B cell (primary cell): Measurements from ENCODE around the gene UNC5A. TPM values are rescaled to one million over a fixed set of nuclear protein-coding genes. Genes with fewer than 3 reads are reported as not detected.

Source experiments
- ATAC-seq: fragments of 200-7000 bp; cut with Tn5 transposase; one replicate; pipeline ENCODE4 v1.10.0; 2021; ENCODE audit warnings: low read depth, mild to moderate bottlenecking, moderate number of reproducible peaks, moderate library complexity
- CTCF ChIA-PET: fragments of 350-600 bp; sonication (Branson Sonifier 250); formaldehyde crosslinking; loops from one replicate; lab custom pipeline; 2021; ENCODE audit warnings: antibody characterized with exemption, inconsistent platforms; lab: Charles Lee
- POLR2A ChIA-PET: fragments of 350-600 bp; sonication (Branson Sonifier 250); formaldehyde crosslinking; loops from one replicate; lab custom pipeline; 2021; ENCODE audit warnings: antibody characterized with exemption; lab: Charles Lee
- DNase-seq: peaks from one replicate; pipeline ENCODE4 v3.0.0; 2013
- H2AFZ ChIP-seq: 2 replicates; pipeline ENCODE4 v1.6.1; 2012; ENCODE audit warnings: mild to moderate bottlenecking, low read depth, low read length; ENCODE audit not compliant: insufficient read depth, poor library complexity, severe bottlenecking
- H3K27ac ChIP-seq, 2 donors: 1 replicate in 1 of 2; 2 replicates in 1 of 2; pipeline ENCODE4 v1.5.1; 2012 to 2013; ENCODE audit warnings: low read length in 2 of 2, mild to moderate bottlenecking in 2 of 2, moderate library complexity in 1 of 2
- H3K27me3 ChIP-seq, 4 experiments: fragments of 200-600 bp in 1 of 4; sonication (generic) in 1 of 4; replicated peaks in 1 of 4; 1 replicate in 2 of 4; 2 replicates in 2 of 4; pipeline versions ENCODE4 v1.6.1 to v1.7.0; 2013 to 2016; ENCODE audit warnings: low read length in 3 of 4, mild to moderate bottlenecking in 2 of 4, mixed read lengths in 1 of 4, moderate library complexity in 1 of 4; ENCODE audit not compliant: insufficient read depth in 4 of 4, control insufficient read depth in 3 of 4; ENCODE audit errors: control extremely low read depth in 1 of 4
- H3K36me3 ChIP-seq, 2 experiments: replicated peaks in 1 of 2; 1 replicate in 1 of 2; 2 replicates in 1 of 2; pipeline versions ENCODE4 v1.6.1 to v1.7.1; 2013; ENCODE audit warnings: low read length in 1 of 2; ENCODE audit not compliant: insufficient read depth in 2 of 2, control insufficient read depth in 1 of 2; ENCODE audit errors: control extremely low read depth in 1 of 2, extremely low read depth in 1 of 2
- H3K4me1 ChIP-seq, 2 donors: fragments of 200-600 bp in 1 of 2; sonication (generic) in 1 of 2; 1 replicate in 1 of 2; 2 replicates in 1 of 2; pipeline versions ENCODE4 v1.5.1 to v1.6.1; 2013 to 2017; ENCODE audit warnings: low read length in 2 of 2; ENCODE audit not compliant: control insufficient read depth in 2 of 2, insufficient read depth in 2 of 2
- H3K4me2 ChIP-seq: replicated peaks from 2 replicates; pipeline ENCODE3; 2012; ENCODE audit warnings: mild to moderate bottlenecking, low read depth, low read length; ENCODE audit not compliant: poor library complexity, severe bottlenecking
- H3K4me3 ChIP-seq, 5 experiments: fragments of 200-600 bp in 1 of 5; sonication (generic) in 1 of 5; 1 replicate in 3 of 5; 2 replicates in 2 of 5; pipeline versions ENCODE4 v1.5.1 to v1.7.0; 2011 to 2016; ENCODE audit warnings: low read length in 4 of 5, mild to moderate bottlenecking in 4 of 5, low read depth in 2 of 5, control low read depth in 1 of 5, moderate library complexity in 1 of 5; ENCODE audit not compliant: insufficient read depth in 1 of 5; ENCODE audit errors: control extremely low read depth in 1 of 5, extremely low read depth in 1 of 5
- H3K79me2 ChIP-seq: fragments of 200-600 bp; sonication (generic); one replicate; pipeline ENCODE4 v1.6.0; 2016; ENCODE audit warnings: low read length; ENCODE audit not compliant: control insufficient read depth, insufficient read depth
- H3K9ac ChIP-seq: fragments of 200-600 bp; sonication (generic); 2 replicates; pipeline ENCODE4 v1.6.1; 2017; ENCODE audit warnings: mild to moderate bottlenecking, low read length, moderate library complexity
- H3K9me3 ChIP-seq, 3 donors: one replicate each; pipeline versions ENCODE4 v1.6.1 to v1.7.1; 2013; ENCODE audit warnings: low read length in 2 of 3; ENCODE audit not compliant: control insufficient read depth in 2 of 3, insufficient read depth in 1 of 3; ENCODE audit errors: control extremely low read depth in 1 of 3
- H4K20me1 ChIP-seq: 2 replicates; pipeline ENCODE4 v1.6.0; 2012; ENCODE audit warnings: mild to moderate bottlenecking, low read length; ENCODE audit not compliant: insufficient read depth, control insufficient read depth, poor library complexity, severe bottlenecking
- H3K27ac Mint-ChIP-seq: one replicate; pipeline ENCODE4 v1.8.0; 2021; ENCODE audit warnings: mixed read lengths
- H3K27me3 Mint-ChIP-seq: one replicate; pipeline ENCODE4 v1.8.0; 2021; ENCODE audit warnings: mixed read lengths
- H3K4me1 Mint-ChIP-seq: one replicate; pipeline ENCODE4 v1.8.0; 2021; ENCODE audit warnings: mixed read lengths
- H3K4me3 Mint-ChIP-seq: one replicate; pipeline ENCODE4 v1.8.0; 2021; ENCODE audit warnings: mixed read lengths
- H3K9me3 Mint-ChIP-seq: one replicate; pipeline ENCODE4 v1.8.0; 2022; ENCODE audit warnings: mixed read lengths; ENCODE audit not compliant: insufficient read depth
- CTCF ChIP-seq: fragments of 200-600 bp; IDR thresholded peaks from one replicate; pipeline ENCODE4 v1.8.0; 2022; ENCODE audit warnings: antibody characterized with exemption, mild to moderate bottlenecking
- EZH2 ChIP-seq: IDR thresholded peaks from 2 replicates; pipeline ENCODE4 v1.6.1; 2012; ENCODE audit warnings: borderline replicate concordance, low read depth, mild to moderate bottlenecking, moderate library complexity, low read length; ENCODE audit not compliant: insufficient read depth, poor library complexity, severe bottlenecking
- WGBS: methylation state at CpG from one replicate; pipeline ENCODE4 v1.1.5; 2013; ENCODE audit warnings: missing lambda C conversion rate; ENCODE audit not compliant: insufficient coverage; 5-methylcytosine and 5-hydroxymethylcytosine counted together
- intact Hi-C: fragments of 100-400 bp; cut with micrococcal nuclease; formaldehyde crosslinking; loops from one replicate; pipeline ENCODE4 v1.10.0; 2022
- polyA plus RNA-seq: library from polyadenylated mRNA; depleted of rRNA; stranded (reverse); fragments of >200 nt; gene quantifications from 2 replicates; pipeline ENCODE4 v1.2.3, GENCODE V29; 2012
- total RNA-seq, 2 donors: library from RNA; stranded (reverse); fragments of 120-200 nt in 1 of 2; gene quantifications; 1 replicate in 1 of 2; 2 replicates in 1 of 2; pipeline versions ENCODE4 v1.2.3 to v1.2.4, GENCODE V29; 2013 to 2022

Gene UNC5A
- total and polyA plus RNA-seq, 2 donors (not counting 1 experiment from before 2014, with no cell fraction given), result not detected

- H3K4me3 Mint-ChIP-seq, result no peak overlapping the region
- no peak overlapping the region for H3K4me2 ChIP-seq
- H3K4me1 Mint-ChIP-seq, result no peaks in the 10 kb centered on the region
- TF ChIP-seq CTCF, result no peak
- no peak for TF ChIP-seq EZH2
- POLR2A ChIA-PET, result no interaction called here
- ATAC-seq (no peak), DNase-seq (no peak)
- H3K27me3 ChIP-seq, result peaks cover 0 to 11% (median 0%) of the 10 kb centered on the region in 4 experiments
- no peaks in the 10 kb centered on the region for H3K36me3 ChIP-seq
- CTCF ChIA-PET, result no interaction called here
- no peak overlapping the region for H3K4me3 ChIP-seq
- intact Hi-C loops, result no loop called here
- no peak overlapping the region for H3K27ac Mint-ChIP-seq
- no peak overlapping the region for H2AFZ ChIP-seq
- H3K27ac ChIP-seq, result no peak overlapping the region
- peaks cover 0 to 5% (median 0%) of the 10 kb centered on the region in 3 donors for H3K9me3 ChIP-seq
- H3K79me2 ChIP-seq, result no peaks in the 10 kb centered on the region
- no peaks in the 10 kb centered on the region for H3K9me3 Mint-ChIP-seq
- 83% methylated on average over 2 of the region's 8 CpGs for WGBS
- H4K20me1 ChIP-seq, result no peaks in the 10 kb centered on the region
- H3K27me3 Mint-ChIP-seq, result peaks cover 45% of the 10 kb centered on the region
- no peak overlapping the region for H3K9ac ChIP-seq
- no peaks in the 10 kb centered on the region for H3K4me1 ChIP-seq
These were observed 31.4 kb upstream of the UNC5A start for GRCh38 chr5:176778921-176779465.

GRCh38 chr5:176779537-176779936 is 30.8 kb upstream of the UNC5A start:
- CTCF ChIA-PET, result no interaction called here
- POLR2A ChIA-PET, result no interaction called here
- DNase-seq, result no peak

More at GRCh38 chr5:176779537-176779936, 30.8 kb upstream of the UNC5A start:
- Mint-ChIP-seq H3K9me3 (no peaks in the 10 kb centered on the region), H3K4me1 (no peaks in the 10 kb centered on the region), H3K4me3 (no peak overlapping the region), H3K27ac (no peak overlapping the region), H3K27me3 (peaks cover 45% of the 10 kb centered on the region)
- H3K4me3 ChIP-seq, result no peak overlapping the region
- no peak overlapping the region for H3K9ac ChIP-seq
- H3K36me3 ChIP-seq, result no peaks in the 10 kb centered on the region
- TF ChIP-seq EZH2 (no peak), CTCF (no peak)
- no peaks in the 10 kb centered on the region for H3K4me1 ChIP-seq
- peaks cover 0 to 10% (median 0%) of the 10 kb centered on the region in 4 experiments for H3K27me3 ChIP-seq
- no peak overlapping the region for H3K27ac ChIP-seq
- 88% methylated on average over 9 of the region's 9 CpGs for WGBS
- no peaks in the 10 kb centered on the region for H3K79me2 ChIP-seq
- H2AFZ ChIP-seq, result no peak overlapping the region
- no peaks in the 10 kb centered on the region for H4K20me1 ChIP-seq
- no peak for ATAC-seq
- intact Hi-C loops, result no loop called here
- peaks cover 0 to 4% (median 0%) of the 10 kb centered on the region in 3 donors for H3K9me3 ChIP-seq
- H3K4me2 ChIP-seq, result no peak overlapping the region
